A549 (cell line): ENCODE results near the gene PHACTR4.

Experiments used
- CTCF ChIP-seq: fragments of >200 bp; sonication (Bioruptor Twin); formaldehyde crosslinking; IDR thresholded peaks from 3 replicates; pipeline ENCODE4 v1.5.1; 2016
- E2F6 ChIP-seq: IDR thresholded peaks from 2 replicates; pipeline ENCODE4 v1.6.1; 2012; ENCODE audit warnings: low read depth, borderline replicate concordance
- EP300 ChIP-seq, 2 experiments: fragments of >200 bp; sonication (Bioruptor Twin); formaldehyde crosslinking; IDR thresholded peaks; 2 replicates in 1 of 2; 3 replicates in 1 of 2; pipeline ENCODE4 v1.6.1; 2016 to 2017
- JUN ChIP-seq, 2 experiments: fragments of >200 bp; sonication (Bioruptor Twin); formaldehyde crosslinking; IDR thresholded peaks; 2 replicates in 1 of 2; 3 replicates in 1 of 2; pipeline ENCODE4 v1.6.1; 2016 to 2017
- JUNB ChIP-seq: fragments of >200 bp; sonication (Bioruptor Twin); formaldehyde crosslinking; IDR thresholded peaks from 2 replicates; pipeline ENCODE4 v1.6.1; 2016
- MAFK ChIP-seq: fragments of 450-650 bp; IDR thresholded peaks from 2 replicates; pipeline ENCODE4 v1.6.1; 2014; ENCODE audit not compliant: partially characterized antibody
- MAZ ChIP-seq: fragments of 150-350 bp; IDR thresholded peaks from 2 replicates; pipeline ENCODE4 v1.6.1; 2014; ENCODE audit warnings: antibody characterized with exemption, low read depth, low read length, borderline replicate concordance
- MYC ChIP-seq: IDR thresholded peaks from 2 replicates; pipeline ENCODE4 v1.6.1; 2012; ENCODE audit warnings: mild to moderate bottlenecking, inconsistent platforms, low read length, improper control_type of control experiment, borderline replicate concordance
- PBX3 ChIP-seq: IDR thresholded peaks from 2 replicates; pipeline ENCODE4 v1.6.1; 2012
- POLR2A ChIP-seq: IDR thresholded peaks from 2 replicates; pipeline ENCODE4 v1.6.1; 2012; ENCODE audit warnings: mild to moderate bottlenecking, low read length
- RAD21 ChIP-seq, 2 experiments: fragments of >200 bp in 1 of 2; sonication (Bioruptor Twin) in 1 of 2; formaldehyde crosslinking in 1 of 2; IDR thresholded peaks in 1 of 2; conservative IDR thresholded peaks in 1 of 2; 2 replicates in 1 of 2; 3 replicates in 1 of 2; pipeline ENCODE4 v1.6.1; 2012 to 2018; ENCODE audit warnings: inconsistent platforms in 1 of 2
- RFX5 ChIP-seq: fragments of 450-650 bp; IDR thresholded peaks from 2 replicates; pipeline ENCODE4 v1.7.1; 2014; ENCODE audit warnings: antibody characterized with exemption, mild to moderate bottlenecking, moderate library complexity
- TP53 ChIP-seq: fragments of 250-450 bp; sonication (Bioruptor Pico); IDR thresholded peaks from 2 replicates; pipeline ENCODE4 v1.5.0; 2021; ENCODE audit warnings: mild to moderate bottlenecking, moderate library complexity

GRCh38 chr1:28322194-28322593 is 47.3 kb upstream of the PHACTR4 start:
- TF ChIP-seq CTCF: no peak
- TF ChIP-seq TP53 (CRISPR knock-in tag): no peak
- no peak for TF ChIP-seq POLR2A
- no peak for TF ChIP-seq PBX3
- TF ChIP-seq RAD21 (conservative IDR thresholded peaks at IDR 0.05 in 1 of 2, IDR thresholded peaks at IDR 0.05 in 1 of 2): no peak
- TF ChIP-seq EP300 (IDR thresholded peaks at IDR 0.05): no peak
- no peak for TF ChIP-seq JUNB
- TF ChIP-seq E2F6: no peak
- TF ChIP-seq MAFK: peak; percentile 23
- no peak for TF ChIP-seq RFX5
- TF ChIP-seq MAZ: no peak
- no peak for TF ChIP-seq MYC
- TF ChIP-seq JUN (IDR thresholded peaks at IDR 0.05): no peak
